HL-60 (cell line): Measurements from ENCODE around the gene PLXNB2.

Experiments used
- DNase-seq, 2 experiments: peaks; one replicate each; pipeline ENCODE4 v3.0.0-alpha.2; 2010 to 2020; ENCODE audit warnings: low read depth in 1 of 2, low spot score in 1 of 2
- H3K27ac ChIP-seq: fragments of 250-450 bp; sonication (Bioruptor Pico); replicated peaks from 2 replicates; pipeline ENCODE4 v1.5.1; 2020; ENCODE audit warnings: mild to moderate bottlenecking, moderate library complexity
- H3K27me3 ChIP-seq: fragments of 250-450 bp; sonication (Bioruptor Pico); 2 replicates; pipeline ENCODE4 v1.5.1; 2021; ENCODE audit warnings: mild to moderate bottlenecking, moderate library complexity; ENCODE audit not compliant: insufficient read depth, poor library complexity, severe bottlenecking
- H3K4me3 ChIP-seq: replicated peaks from 2 replicates; pipeline ENCODE4 v1.5.1; 2011; ENCODE audit warnings: mild to moderate bottlenecking, control low read depth, low read length; ENCODE audit not compliant: insufficient read depth
- CTCF ChIP-seq: IDR thresholded peaks from one replicate; pipeline ENCODE4 v1.5.1; 2011; ENCODE audit warnings: low read length, control low read depth, inconsistent platforms; ENCODE audit not compliant: insufficient read depth
- GABPA ChIP-seq: IDR thresholded peaks from 2 replicates; pipeline ENCODE4 v1.6.1; 2012; ENCODE audit warnings: low read depth
- POLR2AphosphoS5 ChIP-seq: IDR thresholded peaks from 2 replicates; pipeline ENCODE4 v1.6.1; 2012; ENCODE audit warnings: low read depth
- REST ChIP-seq: IDR thresholded peaks from 2 replicates; pipeline ENCODE4 v1.6.1; 2012; ENCODE audit warnings: low read depth; ENCODE audit not compliant: insufficient replicate concordance
- SPI1 ChIP-seq: IDR thresholded peaks from 2 replicates; pipeline ENCODE4 v1.6.1; 2012; ENCODE audit warnings: low read depth, mild to moderate bottlenecking, borderline replicate concordance
- long read RNA-seq: library from polyadenylated mRNA; unstranded; transcript quantifications from one replicate; pipeline ENCODE4 v2.0.0, GENCODE V29; 2020

Gene PLXNB2, protein sequence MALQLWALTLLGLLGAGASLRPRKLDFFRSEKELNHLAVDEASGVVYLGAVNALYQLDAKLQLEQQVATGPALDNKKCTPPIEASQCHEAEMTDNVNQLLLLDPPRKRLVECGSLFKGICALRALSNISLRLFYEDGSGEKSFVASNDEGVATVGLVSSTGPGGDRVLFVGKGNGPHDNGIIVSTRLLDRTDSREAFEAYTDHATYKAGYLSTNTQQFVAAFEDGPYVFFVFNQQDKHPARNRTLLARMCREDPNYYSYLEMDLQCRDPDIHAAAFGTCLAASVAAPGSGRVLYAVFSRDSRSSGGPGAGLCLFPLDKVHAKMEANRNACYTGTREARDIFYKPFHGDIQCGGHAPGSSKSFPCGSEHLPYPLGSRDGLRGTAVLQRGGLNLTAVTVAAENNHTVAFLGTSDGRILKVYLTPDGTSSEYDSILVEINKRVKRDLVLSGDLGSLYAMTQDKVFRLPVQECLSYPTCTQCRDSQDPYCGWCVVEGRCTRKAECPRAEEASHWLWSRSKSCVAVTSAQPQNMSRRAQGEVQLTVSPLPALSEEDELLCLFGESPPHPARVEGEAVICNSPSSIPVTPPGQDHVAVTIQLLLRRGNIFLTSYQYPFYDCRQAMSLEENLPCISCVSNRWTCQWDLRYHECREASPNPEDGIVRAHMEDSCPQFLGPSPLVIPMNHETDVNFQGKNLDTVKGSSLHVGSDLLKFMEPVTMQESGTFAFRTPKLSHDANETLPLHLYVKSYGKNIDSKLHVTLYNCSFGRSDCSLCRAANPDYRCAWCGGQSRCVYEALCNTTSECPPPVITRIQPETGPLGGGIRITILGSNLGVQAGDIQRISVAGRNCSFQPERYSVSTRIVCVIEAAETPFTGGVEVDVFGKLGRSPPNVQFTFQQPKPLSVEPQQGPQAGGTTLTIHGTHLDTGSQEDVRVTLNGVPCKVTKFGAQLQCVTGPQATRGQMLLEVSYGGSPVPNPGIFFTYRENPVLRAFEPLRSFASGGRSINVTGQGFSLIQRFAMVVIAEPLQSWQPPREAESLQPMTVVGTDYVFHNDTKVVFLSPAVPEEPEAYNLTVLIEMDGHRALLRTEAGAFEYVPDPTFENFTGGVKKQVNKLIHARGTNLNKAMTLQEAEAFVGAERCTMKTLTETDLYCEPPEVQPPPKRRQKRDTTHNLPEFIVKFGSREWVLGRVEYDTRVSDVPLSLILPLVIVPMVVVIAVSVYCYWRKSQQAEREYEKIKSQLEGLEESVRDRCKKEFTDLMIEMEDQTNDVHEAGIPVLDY (N-terminal part only)
- long read RNA-seq, partial matches to known transcripts, result 3 of 6 reads
- long read RNA-seq, other reads (novel, unspliced or antisense), result 3 of 6 reads

GRCh38 chr22:50306753-50307749, at the start of gene PLXNB2:
PLXNB2 (minus strand) TSS chr22:50307646; CDS start chr22:50290584, 17,062 bp downstream.
- H3K4me3 ChIP-seq, result peak within 1 kb of the TSS; percentile 75
- H3K27me3 ChIP-seq, result no peaks in the 10 kb centered on the region
- TF ChIP-seq SPI1 (no peak), GABPA (no peak), REST (no peak), CTCF (no peak), POLR2AphosphoS5 (no peak)
- peak; percentile 62 to 85 for DNase-seq
- peak within 1 kb of the TSS; percentile 61 for H3K27ac ChIP-seq

DNA sequence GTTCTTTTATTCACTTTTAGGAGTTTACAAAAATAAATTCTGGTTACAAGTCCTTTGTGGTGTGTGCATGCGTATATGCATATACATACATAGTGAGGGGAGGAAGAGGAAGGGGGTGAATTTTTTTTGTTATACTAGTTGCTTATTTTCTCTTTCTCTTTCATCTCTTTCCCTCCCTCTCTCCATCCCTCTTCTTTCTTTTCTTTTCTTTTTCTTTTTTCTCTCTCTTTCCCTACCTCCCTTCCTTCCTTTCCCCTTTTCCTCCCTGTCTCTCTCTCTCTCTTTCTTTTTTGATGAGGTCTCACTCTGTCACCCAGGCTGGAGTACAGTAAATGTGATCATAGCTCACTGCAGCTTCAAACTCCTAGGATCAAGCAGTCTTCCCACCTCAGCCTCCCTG, 49.8 kb upstream of the PLXNB2 start:
- no peaks in the 10 kb centered on the region for H3K27me3 ChIP-seq
- no peak for TF ChIP-seq CTCF
- no peak for TF ChIP-seq SPI1
- no peak for TF ChIP-seq GABPA
- TF ChIP-seq POLR2AphosphoS5, result no peak
- TF ChIP-seq REST, result no peak
- no peak for DNase-seq
- H3K27ac ChIP-seq, result no peak overlapping the region
- H3K4me3 ChIP-seq, result no peak overlapping the region

- H3K27ac ChIP-seq, result no peak overlapping the region
- H3K27me3 ChIP-seq, result no peaks in the 10 kb centered on the region
- TF ChIP-seq GABPA (no peak), SPI1 (no peak), REST (no peak), POLR2AphosphoS5 (no peak), CTCF (no peak)
- DNase-seq, result no peak
- H3K4me3 ChIP-seq, result no peak overlapping the region
These were observed 48.7 kb upstream of the PLXNB2 start for GRCh38 chr22:50356186-50356585.
